GM18873 (cell line): Measurements from ENCODE around the gene SIPA1L3.
"Not testable (repeated sequence)": the region's sequence is repeated elsewhere in the genome, so short reads cannot be mapped to it uniquely, and the experiment has no call there.

Experiments used
- ATAC-seq: cut with Tn5 transposase; IDR thresholded peaks from one replicate; pipeline ENCODE4 v1.9.1; 2021; ENCODE audit warnings: mild to moderate bottlenecking, moderate library complexity, moderate number of reproducible peaks; ENCODE audit not compliant: unreplicated experiment, low FRiP score

The SIPA1L3 gene

GRCh38 chr19:38060331-38060730, 153.3 kb downstream of the SIPA1L3 start:
- no peak for ATAC-seq

- ATAC-seq, result no peak
Observed at GRCh38 chr19:38061294-38061693, 154.3 kb downstream of the SIPA1L3 start.

GRCh38 chr19:38062959-38063761, 156.2 kb downstream of the SIPA1L3 start:
- no peak for ATAC-seq

- no peak for ATAC-seq
Observed at GRCh38 chr19:38063928-38064327, 156.9 kb downstream of the SIPA1L3 start.

GRCh38 chr19:38064661-38065425, 157.8 kb downstream of the SIPA1L3 start:
- ATAC-seq, result no peak

- ATAC-seq, result not testable (repeated sequence)
Observed at GRCh38 chr19:38065775-38066174, 158.8 kb downstream of the SIPA1L3 start.

- no peak for ATAC-seq
Observed at GRCh38 chr19:38068826-38069225, 161.8 kb downstream of the SIPA1L3 start.

GRCh38 chr19:38070573-38070972, 163.6 kb downstream of the SIPA1L3 start:
- no peak for ATAC-seq

- ATAC-seq, result not testable (repeated sequence)
Observed at GRCh38 chr19:38071054-38071453, 164.0 kb downstream of the SIPA1L3 start.

- ATAC-seq, result no peak
Observed at GRCh38 chr19:38071647-38072046, 164.6 kb downstream of the SIPA1L3 start.

GRCh38 chr19:38072776-38073750, 166.1 kb downstream of the SIPA1L3 start:
- ATAC-seq, result no peak

GRCh38 chr19:38073841-38074685, 167.1 kb downstream of the SIPA1L3 start:
- ATAC-seq, result no peak

- ATAC-seq, result no peak
Observed at GRCh38 chr19:38076337-38076736, 169.3 kb downstream of the SIPA1L3 start.

- ATAC-seq, result no peak
Observed at GRCh38 chr19:38078302-38078930, 171.4 kb downstream of the SIPA1L3 start.

- no peak for ATAC-seq
Observed at GRCh38 chr19:38079926-38080380, 172.9 kb downstream of the SIPA1L3 start.

GRCh38 chr19:38081547-38082255, 174.7 kb downstream of the SIPA1L3 start:
- no peak for ATAC-seq

- ATAC-seq, result no peak
Observed at GRCh38 chr19:38082256-38083118, 175.5 kb downstream of the SIPA1L3 start.

- no peak for ATAC-seq
Observed at GRCh38 chr19:38084196-38084595, 177.2 kb downstream of the SIPA1L3 start.
